ENCODE results near the gene APOBEC2.

- TF ChIP-seq, protein P1, sequence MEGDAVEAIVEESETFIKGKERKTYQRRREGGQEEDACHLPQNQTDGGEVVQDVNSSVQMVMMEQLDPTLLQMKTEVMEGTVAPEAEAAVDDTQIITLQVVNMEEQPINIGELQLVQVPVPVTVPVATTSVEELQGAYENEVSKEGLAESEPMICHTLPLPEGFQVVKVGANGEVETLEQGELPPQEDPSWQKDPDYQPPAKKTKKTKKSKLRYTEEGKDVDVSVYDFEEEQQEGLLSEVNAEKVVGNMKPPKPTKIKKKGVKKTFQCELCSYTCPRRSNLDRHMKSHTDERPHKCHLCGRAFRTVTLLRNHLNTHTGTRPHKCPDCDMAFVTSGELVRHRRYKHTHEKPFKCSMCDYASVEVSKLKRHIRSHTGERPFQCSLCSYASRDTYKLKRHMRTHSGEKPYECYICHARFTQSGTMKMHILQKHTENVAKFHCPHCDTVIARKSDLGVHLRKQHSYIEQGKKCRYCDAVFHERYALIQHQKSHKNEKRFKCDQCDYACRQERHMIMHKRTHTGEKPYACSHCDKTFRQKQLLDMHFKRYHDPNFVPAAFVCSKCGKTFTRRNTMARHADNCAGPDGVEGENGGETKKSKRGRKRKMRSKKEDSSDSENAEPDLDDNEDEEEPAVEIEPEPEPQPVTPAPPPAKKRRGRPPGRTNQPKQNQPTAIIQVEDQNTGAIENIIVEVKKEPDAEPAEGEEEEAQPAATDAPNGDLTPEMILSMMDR (IDR thresholded peaks at IDR 0.05 in 2 of 3, conservative IDR thresholded peaks at IDR 0.05 in 1 of 3; ENCODE audit: borderline replicate concordance in 1 of 3, insufficient read depth in 1 of 3, low read depth in 2 of 3, low read length in 2 of 3), result no peak
- TF ChIP-seq EZH2 (IDR thresholded peaks at IDR 0.05) (no peak), POLR2A (IDR thresholded peaks at IDR 0.05; ENCODE audit: borderline replicate concordance, extremely low read depth, insufficient read depth, insufficient read length) (no peak), REST (IDR thresholded peaks at IDR 0.05; ENCODE audit: low read depth) (no peak), SP1 (IDR thresholded peaks at IDR 0.05; ENCODE audit: low read depth) (no peak)
Observed at GRCh38 chr6:41053041-41053440, at the start of gene APOBEC2.
